Stimulated activated CD8-positive, alpha-beta memory T cell treated with anti-CD3 and anti-CD28 coated beads, Interleukin-15, amount 100 ng/mL, for 48 hours (primary cell): ENCODE measurements around the gene BCAS3.
"Not testable (repeated sequence)": the region's sequence is repeated elsewhere in the genome, so short reads cannot be mapped to it uniquely, and the experiment has no call there.

Experiments used
- DNase-seq, 2 donors: peaks; one replicate each; pipeline ENCODE4 v3.0.0-alpha.2; 2020; ENCODE audit warnings: low read depth in 2 of 2

The BCAS3 gene

GRCh38 chr17:61422116-61422799 lies 744.6 kb downstream of the BCAS3 start:
- no peak for DNase-seq

GRCh38 chr17:61422869-61423268 lies 745.2 kb downstream of the BCAS3 start:
- no peak for DNase-seq

- DNase-seq, result no peak
These were observed 746.5 kb downstream of the BCAS3 start for GRCh38 chr17:61423967-61424649.

- no peak for DNase-seq
These were observed 748.2 kb downstream of the BCAS3 start for GRCh38 chr17:61425682-61426481.

GRCh38 chr17:61426482-61427304 lies 749.0 kb downstream of the BCAS3 start:
- DNase-seq, result no peak

- no peak for DNase-seq
These were observed 749.9 kb downstream of the BCAS3 start for GRCh38 chr17:61427567-61427966.

- no peak for DNase-seq
These were observed 751.6 kb downstream of the BCAS3 start for GRCh38 chr17:61429274-61429673.

- DNase-seq, result not testable (repeated sequence)
These were observed 752.2 kb downstream of the BCAS3 start for GRCh38 chr17:61429831-61430230.

- DNase-seq, result no peak
These were observed 754.1 kb downstream of the BCAS3 start for GRCh38 chr17:61431594-61432311.

- DNase-seq, result no peak
These were observed 758.6 kb downstream of the BCAS3 start for GRCh38 chr17:61436273-61436672.

- no peak for DNase-seq
These were observed 759.5 kb downstream of the BCAS3 start for GRCh38 chr17:61436995-61437704.

GRCh38 chr17:61440697-61441096 lies 763.0 kb downstream of the BCAS3 start:
- DNase-seq, result no peak

GRCh38 chr17:61441507-61441906 lies 763.9 kb downstream of the BCAS3 start:
- DNase-seq, result not testable (repeated sequence)

GRCh38 chr17:61442136-61442775 lies 764.6 kb downstream of the BCAS3 start:
- no peak for DNase-seq
